Fibroblast of lung (primary cell): ENCODE measurements around the gene SLC38A10.

Experiments used
- CTCF ChIP-seq, 2 donors: IDR thresholded peaks in 1 of 2; conservative IDR thresholded peaks in 1 of 2; 1 replicate in 1 of 2; 2 replicates in 1 of 2; pipeline ENCODE4 v1.5.1; 2011 to 2012; ENCODE audit warnings: low read length in 2 of 2, control low read depth in 1 of 2, inconsistent platforms in 1 of 2, low read depth in 1 of 2, mild to moderate bottlenecking in 1 of 2
- EZH2 ChIP-seq: IDR thresholded peaks from 2 replicates; pipeline ENCODE4 v1.5.1; 2012; ENCODE audit warnings: low read length, control low read depth, mild to moderate bottlenecking; ENCODE audit errors: missing control alignments

GRCh38 chr17:81198826-81199481 lies 96.2 kb downstream of the SLC38A10 start:
- no peak for TF ChIP-seq CTCF (conservative IDR thresholded peaks at IDR 0.05 in 1 of 2, IDR thresholded peaks at IDR 0.05 in 1 of 2; ENCODE audit: low read depth in 1 of 2, low read length in 2 of 2)
- no peak for TF ChIP-seq EZH2
